ENCODE measurements around the gene F10.
"Not testable (repeated sequence)": the region's sequence is repeated elsewhere in the genome, so short reads cannot be mapped to it uniquely, and the experiment has no call there.

F10 gene

DNA sequence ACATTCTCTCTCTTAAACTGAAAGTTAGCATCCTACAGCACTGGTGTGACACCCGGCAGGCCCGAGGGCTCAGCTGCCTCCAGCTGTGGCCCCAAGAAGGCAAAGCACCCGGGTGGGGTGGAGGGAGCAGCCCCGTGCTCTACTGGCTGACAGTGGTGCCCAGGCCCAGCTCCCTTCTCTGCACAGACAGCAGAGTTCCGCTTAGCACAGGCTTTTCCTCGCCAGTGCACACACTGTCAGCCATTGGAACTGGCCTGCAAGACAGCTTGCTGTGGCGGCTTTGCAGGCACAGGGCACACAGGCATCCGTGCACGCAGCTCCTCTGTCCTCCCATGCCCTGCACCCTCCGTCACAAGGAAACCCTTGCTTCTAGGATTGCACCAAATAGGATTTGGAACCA, 20.3 kb upstream of the F10 start:
- not testable (repeated sequence) for DNase-seq (ENCODE audit: low read depth)

DNA sequence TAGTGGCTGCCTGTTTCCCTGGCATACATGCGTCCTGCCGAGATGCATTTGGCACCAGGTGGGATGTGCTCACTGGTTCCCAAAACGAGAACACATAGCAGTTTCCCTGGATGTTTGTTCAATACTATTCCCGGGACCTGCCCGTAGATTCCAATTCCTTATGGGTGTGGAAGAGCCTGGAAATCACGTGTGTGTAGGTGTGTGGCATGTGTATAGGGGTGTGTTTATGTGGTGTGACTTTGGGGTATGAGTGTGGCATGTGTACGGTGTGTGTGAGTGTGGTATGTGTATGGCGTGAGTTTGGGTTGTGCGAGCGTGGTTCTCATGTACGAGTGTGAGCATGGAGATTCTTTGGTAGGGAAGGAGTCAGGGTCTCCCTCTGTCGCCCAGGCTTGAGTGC, 19.9 kb upstream of the F10 start:
- no peak for DNase-seq (ENCODE audit: low read depth)

DNA sequence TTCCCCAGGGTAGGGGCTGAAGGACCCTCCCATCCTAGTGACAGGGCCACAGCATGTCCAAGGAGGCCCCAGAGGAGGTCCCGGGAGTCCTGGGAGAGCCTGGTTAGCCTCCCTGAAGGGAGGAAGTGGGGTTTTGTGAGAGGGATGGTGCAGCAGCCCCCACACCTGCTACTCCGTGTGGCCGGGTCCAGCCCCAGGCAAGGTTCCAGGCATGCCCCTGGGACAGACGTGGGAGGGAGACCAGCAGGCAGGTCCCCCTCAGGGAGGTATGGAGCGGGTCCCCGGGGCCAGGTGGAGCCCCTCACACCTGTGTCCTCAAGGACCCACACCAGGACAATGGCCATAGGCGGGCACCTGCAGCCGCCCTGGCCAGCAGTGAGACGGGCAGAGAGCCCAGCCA, 19.0 kb upstream of the F10 start:
- DNase-seq (ENCODE audit: low read depth): no peak

DNA sequence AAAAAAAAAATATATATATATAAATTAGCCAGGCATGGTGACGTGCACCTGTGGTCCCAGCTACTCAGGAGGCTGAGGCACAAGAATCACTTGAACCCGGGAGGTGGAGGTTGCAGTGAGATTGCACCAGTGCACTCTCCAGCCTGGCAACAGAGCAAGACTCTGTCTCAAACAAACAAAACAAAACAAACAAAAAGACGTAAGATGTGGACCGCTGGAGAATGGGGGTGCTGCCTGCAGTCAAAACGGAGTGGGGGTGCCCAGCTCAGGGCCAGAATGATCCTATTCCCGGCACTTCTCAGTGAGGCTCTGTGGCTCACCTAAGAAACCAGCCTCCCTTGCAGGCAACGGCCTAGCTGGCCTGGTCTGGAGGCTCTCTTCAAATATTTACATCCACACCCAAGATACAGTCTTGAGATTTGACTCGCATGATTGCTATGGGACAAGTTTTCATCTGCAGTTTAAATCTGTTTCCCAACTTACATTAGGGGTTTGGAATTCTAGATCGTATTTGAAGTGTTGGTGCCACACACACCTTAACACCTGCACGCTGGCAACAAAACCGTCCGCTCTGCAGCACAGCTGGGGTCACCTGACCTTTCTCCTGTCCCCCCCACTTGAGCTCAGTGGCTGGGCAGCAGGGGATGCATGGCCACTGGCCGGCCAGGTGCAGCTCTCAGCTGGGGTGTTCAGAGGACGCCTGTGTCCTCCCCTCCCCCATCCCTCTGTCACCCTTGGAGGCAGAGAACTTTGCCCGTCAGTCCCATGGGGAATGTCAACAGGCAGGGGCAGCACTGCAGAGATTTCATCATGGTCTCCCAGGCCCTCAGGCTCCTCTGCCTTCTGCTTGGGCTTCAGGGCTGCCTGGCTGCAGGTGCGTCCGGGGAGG, 17.3 kb upstream of the F10 start, which contains the start of gene F7:
Gene F7, plus strand, starts transcription at position 760 of the 889 bp plus-strand sequence. Its CDS starts 51 bp downstream, at position 811.
- DNase-seq (ENCODE audit: low read depth): no peak

DNA sequence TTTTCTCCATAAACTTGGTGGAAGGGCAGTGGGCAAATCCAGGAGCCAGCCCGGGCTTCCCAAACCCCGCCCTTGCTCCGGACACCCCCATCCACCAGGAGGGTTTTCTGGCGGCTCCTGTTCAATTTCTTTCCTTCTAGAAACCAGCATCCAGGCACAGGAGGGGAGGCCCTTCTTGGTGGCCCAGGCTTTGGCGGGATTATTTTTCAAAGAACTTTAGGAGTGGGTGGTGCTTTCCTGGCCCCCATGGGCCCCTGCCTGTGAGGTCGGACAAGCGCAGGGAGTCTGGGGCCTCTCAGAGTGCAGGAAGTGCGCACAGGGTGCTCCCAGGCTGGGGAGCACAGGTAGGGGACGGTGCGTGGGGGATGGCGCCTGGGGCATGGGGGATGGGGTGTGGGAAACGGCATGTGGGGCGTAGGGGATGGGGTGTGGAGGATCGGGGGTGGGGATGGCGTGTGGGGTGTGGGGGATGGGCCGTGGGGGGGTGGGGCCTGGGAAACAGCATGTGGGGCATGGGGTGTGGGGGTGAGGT, 16.6 kb upstream of the F10 start:
- no peak for DNase-seq (ENCODE audit: low read depth)

DNA sequence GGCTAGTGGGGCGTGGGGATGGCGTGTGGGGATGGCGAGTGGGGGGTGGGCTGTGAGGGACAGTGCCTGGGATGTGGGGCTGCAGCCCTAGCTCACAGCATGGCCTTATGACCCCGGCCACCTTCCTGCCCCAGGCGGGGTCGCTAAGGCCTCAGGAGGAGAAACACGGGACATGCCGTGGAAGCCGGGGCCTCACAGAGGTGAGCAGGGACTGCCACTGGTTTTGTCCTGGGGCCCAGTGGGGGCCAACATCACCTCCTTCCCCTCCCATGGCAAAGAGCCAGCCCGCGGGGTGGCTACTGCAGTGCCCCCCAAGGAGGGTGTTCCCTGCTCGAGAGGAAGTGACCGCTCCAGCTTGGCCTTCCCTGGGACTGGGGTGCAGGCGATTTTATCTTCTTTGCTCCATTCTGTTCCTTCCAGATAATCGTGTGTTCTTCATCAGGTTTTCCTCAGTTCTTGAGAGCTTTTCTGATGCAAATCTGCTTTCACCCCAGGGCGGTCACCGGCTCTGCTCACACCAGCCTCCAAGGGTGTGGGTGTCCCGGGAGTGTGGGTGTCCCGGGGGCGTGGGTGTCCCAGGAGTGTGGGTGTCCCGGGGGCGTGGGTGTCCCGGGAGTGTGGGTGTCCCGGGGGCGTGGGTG, 15.8 kb upstream of the F10 start:
- DNase-seq (ENCODE audit: low read depth): no peak

DNA sequence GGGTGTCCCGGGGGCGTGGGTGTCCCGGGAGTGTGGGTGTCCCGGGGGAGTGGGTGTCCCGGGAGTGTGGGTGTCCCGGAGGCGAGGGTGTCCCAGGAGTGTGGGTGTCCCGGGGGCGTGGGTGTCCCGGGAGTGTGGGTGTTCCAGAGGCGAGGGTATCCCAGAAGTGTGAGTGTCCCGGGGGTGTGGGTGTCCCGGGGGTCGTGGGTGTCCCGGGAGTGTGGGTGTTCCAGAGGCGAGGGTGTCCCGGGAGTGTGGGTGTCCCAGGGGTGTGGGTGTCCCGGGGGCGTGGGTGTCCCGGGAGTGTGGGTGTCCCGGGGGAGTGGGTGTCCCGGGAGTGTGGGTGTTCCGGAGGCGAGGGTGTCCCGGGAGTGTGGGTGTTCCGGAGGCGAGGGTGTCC, 14.1 kb upstream of the F10 start:
- not testable (repeated sequence) for DNase-seq (ENCODE audit: low read depth)

DNA sequence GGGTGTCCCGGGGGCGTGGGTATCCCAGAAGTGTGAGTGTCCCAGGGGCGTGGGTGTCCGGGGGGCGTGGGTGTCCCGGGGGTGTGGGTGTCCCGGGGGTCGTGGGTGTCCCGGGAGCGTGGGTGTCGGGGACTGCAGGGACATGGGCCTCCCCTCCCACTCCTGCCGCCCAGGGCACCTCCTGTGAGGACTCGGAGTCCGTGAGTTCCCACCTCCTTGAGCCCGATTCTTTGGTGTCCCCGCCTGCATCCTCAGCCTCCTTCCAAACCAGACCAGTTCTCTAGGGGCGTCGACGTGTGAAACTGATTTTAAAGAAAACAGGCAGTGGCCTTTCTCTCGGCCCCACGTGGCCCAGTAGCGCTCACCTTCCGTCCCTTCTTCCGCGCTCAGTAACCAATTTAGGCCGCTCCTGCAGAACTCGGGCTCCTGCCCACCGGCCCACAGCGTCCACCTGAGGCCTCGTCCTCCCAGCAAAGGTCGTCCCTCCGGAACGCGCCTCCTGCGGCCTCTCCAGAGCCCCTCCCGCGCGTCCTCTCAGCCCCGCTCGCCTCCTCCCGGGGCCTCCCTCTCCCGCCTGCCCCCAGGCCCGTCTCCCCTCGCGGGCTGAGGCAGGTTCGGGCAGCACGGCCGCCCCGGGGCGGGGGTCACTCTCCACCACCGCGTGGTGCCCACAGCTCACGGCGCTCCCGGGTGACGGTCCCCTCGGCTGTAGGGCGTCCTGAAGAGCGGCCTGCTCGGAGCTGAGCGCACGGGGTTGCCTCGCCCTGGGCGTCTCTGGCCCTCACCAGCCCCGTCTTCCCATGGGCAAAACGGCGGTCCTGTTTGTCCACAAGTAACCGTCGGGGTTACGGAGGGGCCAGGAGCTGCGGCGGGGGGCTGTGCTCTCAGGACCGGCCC, 13.2 kb upstream of the F10 start:
- DNase-seq (ENCODE audit: low read depth): no peak

DNA sequence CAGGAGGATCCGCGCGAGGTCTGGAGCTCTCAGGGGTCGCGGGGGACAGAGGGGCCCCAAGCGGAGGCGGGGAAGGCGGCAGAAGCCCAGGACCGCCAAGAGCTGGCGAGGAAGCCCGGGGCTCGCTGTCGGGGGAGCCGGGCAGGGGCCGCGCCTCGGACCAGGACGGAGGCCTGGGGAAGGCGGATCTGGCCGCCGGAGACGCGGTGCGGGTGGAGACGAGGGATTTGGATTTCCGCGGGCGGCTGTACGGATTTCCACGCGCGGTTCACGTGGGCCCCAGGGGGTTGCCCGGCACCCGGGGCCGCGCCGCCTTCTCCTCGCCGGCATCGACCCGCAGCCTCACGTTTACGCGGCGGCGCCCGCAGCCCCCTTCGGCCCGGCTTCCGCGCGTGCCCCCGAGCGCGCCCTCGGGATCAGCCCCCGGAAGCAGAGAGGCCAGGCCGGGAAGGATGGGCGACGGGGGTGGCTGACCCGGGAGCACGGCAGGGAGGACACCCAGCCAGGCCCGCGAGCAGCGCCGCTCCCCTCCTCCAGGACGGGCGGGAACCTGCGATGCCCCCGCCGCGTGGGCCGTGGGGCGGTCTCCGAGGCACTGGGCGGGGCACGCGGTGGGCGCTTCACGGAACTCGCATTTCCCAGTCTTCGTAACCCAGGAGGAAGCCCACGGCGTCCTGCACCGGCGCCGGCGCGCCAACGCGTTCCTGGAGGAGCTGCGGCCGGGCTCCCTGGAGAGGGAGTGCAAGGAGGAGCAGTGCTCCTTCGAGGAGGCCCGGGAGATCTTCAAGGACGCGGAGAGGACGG, 12.3 kb upstream of the F10 start:
- DNase-seq (ENCODE audit: low read depth): no peak

DNA sequence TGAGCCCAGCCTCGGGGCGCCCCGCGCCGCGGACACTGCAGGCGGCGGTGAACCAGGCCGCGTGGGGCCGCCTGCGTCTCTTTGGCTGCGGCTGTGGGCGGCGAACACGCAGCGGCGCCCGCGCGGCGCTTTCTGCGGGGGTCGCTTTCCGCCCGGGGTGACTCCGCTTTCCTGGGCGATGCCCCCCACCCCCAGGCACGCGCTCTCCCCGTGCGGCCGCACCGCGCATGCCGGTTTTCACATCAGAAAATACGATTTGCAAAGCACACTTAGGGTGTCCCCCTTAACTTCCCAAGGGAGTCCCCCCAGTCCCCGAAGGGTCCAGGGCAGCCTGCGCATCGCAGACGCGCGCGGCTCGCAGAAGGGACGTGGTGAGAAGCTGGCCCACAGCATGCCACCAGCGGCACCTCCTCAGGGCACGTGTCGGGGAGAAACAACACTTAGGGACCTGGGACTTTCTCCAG, 11.7 kb upstream of the F10 start:
- no peak for DNase-seq (ENCODE audit: low read depth)

DNA sequence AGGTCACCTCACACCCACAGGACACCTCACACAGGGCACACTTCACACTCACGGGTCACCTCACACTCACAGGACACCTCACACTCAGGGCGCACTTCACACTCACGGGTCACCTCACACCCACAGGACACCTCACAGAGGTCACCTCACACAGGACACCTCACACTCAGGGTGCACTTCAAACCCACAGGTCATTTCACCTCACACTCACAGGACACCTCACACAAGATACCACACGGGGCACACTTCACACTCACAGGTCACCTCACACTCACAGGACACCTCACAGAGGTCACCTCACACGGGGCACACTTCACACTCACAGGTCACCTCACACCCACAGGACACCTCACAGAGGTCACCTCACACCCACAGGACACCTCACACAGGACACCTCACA, 10.8 kb upstream of the F10 start:
- DNase-seq (ENCODE audit: low read depth): not testable (repeated sequence)

DNA sequence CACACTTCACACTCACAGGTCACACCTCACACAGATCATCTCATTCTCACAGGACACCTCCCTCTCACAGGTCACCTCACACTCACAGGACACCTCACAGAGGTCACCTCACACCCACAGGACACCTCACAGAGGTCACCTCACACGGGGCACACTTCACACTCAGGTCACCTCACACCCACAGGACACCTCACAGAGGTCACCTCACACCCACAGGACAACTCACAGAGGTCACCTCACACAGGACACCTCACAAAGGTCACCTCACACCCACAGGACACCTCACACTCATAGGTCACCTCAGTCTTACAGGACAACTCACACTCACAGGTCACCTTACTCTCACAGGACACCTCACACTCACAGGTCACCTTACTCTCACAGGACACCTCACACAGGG, 10.1 kb upstream of the F10 start:
- DNase-seq (ENCODE audit: low read depth): not testable (repeated sequence)

DNA sequence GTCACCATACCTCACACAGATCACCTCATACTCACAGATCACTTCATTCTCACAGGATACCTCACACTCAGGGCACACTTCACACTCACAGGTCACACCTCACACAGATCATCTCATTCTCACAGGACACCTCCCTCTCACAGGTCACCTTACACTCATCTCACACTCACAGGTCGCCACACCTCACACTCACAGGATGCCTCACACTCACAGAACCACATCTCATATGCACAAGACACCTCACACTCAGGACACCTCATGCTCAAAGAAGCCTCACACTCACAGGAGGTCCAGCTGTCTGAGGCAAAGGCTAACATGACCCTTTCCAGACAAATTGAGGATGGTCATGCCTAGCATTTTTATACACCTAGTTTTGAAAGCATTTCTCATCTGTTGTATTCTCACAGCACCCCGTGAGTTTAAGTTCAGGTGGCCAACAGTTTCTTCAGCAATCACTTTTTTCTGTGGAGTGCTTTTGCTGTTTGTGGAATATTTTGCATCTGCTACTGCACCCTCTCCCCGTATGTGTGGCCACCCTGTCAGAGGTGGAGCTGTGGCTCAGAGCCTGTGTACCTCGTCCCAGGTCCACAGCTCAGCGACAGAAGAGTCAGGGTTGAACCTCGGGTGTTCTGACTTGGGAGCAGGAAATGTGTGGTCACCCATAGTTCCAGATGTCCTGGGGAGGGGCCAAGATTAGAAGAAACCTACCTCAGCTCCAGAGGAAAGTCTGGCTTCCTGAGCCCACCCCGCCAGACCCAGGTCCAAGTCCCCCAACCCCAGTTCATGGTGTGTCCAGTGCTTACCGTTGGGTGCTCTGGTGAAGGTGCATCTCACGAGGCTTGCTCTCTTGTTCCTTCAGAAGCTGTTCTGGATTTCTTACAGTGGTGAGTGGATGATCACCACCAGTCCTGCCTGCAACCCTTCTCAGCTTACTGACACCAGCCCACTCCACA, 9.4 kb upstream of the F10 start:
- no peak for DNase-seq (ENCODE audit: low read depth)

DNA sequence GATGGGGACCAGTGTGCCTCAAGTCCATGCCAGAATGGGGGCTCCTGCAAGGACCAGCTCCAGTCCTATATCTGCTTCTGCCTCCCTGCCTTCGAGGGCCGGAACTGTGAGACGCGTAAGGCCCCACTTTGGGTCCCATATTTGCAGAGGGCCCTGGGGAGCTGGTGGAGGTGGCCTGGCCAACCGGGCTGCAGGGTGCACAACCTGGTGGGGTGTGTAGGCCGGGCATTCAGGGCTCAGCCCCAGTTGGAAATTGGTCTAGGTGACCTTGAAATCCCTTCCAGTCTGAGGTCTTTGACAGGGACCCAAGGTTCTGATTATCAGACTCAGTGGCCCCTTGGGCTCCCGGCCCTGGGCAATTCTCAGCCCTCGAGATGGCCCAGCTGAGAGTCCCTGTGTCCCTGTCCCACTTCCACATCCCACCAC, 8.7 kb upstream of the F10 start:
- no peak for DNase-seq (ENCODE audit: low read depth)

DNA sequence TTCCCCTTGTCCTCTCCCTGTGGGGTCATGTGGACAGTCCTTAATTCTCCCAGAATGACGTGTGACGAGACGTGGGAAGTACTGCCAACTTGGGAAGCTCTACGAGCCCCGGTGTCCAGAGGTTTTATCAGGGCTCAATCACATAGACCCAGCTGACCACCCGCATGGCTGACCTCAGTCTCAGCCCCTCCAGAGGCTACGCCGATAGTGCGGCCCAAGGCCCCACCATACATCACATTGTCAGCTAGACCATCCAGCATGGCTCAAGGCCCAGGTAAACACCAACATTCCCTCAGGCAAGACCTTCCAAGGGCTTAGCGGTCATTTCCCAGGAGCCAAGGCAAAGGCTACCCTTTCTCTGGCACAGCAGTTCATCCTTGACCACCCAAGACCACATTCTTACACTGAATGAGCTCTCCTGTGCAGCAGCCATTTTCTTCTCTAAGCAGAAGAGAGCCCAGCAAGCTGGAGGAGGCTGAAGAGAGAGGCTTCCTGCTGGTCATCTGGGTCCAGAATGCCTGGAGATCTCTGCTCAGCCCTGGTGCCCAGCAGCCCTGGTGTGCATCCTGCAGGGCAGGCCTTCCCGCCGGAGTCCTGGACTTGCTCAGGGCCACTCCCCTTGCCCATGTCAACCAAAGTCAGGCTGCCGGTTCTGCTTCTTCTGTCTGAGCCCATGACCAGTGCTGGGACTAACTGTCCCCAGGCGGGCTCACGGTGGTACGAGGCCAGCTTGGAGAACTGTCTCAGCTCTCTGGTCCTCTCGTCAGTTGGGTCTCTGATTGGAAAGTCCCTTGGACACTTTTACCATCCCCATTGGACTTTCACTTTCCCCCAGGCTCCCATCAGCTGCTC, 7.9 kb upstream of the F10 start:
- no peak for DNase-seq (ENCODE audit: low read depth)

DNA sequence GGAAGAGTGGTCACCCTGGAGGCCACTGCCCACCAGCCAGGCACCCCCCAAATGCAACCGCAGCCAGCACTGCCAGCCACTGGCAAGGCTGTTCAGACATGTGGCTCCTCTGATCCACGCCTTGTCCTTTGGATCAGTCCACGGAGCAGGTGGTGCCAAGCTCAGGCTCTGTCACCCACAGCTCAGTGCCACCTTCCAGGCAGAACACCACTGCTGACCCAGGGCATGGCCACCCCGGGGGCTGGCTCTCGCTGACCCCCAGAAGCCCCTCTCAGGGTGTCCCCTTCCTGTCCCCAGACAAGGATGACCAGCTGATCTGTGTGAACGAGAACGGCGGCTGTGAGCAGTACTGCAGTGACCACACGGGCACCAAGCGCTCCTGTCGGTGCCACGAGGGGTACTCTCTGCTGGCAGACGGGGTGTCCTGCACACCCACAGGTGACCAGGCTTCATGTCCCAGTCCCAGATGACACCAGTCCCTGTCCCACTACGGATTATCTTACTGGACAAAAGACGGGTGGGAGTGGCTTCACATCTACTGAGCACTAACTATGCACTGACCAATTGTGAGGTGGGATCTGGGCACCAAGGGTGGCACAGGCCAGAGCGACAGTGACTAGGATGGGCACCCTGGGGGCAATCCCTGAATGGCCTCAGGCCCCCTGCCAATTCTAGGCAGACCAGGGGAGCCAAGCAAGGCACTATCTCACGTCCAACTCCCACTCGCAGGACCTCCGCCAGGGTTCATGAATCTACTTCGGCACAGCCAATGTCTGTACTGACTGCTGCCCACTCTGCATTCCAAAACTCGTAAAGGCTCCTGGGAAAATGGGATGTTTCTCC, 7.0 kb upstream of the F10 start:
- no peak for DNase-seq (ENCODE audit: low read depth)

DNA sequence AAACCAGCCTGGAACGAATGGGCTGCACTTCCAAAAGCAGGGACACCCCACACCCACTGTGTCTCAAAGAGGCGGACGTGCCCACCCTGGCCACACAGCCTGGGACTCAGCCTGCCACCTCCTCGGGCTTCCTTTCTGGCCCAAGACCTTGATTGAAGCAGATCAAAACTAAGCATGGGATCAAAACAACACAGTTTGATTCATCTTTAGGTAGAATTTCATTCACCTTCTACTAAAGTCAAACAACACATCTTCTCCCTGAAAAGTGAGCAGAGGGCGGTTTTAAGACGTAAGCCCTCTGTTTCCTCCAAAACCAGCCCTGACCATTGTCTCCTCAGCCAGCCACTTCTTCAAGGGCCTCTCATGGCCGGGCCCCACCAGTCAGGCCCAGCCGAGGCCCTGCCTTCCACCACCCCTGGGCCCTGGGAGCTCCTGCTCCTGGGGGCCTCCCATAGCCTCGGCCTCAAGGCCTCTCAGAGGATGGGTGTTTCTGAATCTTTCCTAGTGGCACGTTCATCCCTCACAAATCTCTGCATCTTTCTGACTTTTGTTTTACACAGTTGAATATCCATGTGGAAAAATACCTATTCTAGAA, 6.3 kb upstream of the F10 start:
- no peak for DNase-seq (ENCODE audit: low read depth)

DNA sequence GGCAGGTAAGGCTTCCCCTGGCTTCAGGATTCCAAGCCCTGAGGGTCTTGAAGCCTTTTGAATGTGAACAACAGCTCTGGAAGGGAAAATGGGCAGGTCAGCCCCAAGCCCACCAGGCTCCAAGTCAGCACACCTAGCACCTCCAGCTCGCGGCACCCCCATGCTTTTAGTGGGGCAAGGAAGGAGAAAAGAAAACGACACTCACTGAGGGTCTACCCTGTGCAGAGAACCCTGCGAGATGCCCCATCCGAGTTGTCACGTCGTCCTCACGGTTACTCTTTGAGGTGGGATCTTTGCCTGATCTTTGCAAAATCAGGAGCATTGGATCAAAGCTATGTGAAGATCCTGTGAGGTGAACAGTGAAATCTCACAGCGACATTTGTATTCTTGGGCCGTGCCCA, 5.7 kb upstream of the F10 start:
- no peak for DNase-seq (ENCODE audit: low read depth)
